ENCODE measurements around the gene SYNE4. TPM values are rescaled to one million over a fixed set of nuclear protein-coding genes. Genes with fewer than 3 reads are reported as not detected.

SYNE4 gene
- total and polyA plus RNA-seq, 2 donors from 2014 or later = 7.0 to 15.7 TPM

DNA sequence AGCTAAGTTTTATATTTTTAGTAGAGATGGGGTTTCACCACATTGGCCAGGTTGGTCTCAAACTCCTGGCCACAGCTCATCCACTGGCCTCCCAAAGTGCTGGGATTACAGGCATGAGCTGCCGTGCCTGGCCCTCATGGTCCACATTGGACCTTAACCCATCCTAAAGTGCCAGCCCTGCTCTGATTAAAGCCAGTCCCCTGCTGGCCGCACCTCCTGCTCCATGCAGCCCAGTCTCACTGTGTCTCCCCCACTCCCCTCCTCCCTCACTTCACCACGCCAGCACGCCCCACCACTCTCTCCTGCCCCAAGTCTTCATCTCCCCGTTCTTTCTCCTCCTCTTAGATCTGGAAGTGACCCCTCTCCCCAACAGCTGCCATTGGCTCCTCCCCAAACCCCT, 30.3 kb downstream of the SYNE4 start:
- TF ChIP-seq, protein P1, sequence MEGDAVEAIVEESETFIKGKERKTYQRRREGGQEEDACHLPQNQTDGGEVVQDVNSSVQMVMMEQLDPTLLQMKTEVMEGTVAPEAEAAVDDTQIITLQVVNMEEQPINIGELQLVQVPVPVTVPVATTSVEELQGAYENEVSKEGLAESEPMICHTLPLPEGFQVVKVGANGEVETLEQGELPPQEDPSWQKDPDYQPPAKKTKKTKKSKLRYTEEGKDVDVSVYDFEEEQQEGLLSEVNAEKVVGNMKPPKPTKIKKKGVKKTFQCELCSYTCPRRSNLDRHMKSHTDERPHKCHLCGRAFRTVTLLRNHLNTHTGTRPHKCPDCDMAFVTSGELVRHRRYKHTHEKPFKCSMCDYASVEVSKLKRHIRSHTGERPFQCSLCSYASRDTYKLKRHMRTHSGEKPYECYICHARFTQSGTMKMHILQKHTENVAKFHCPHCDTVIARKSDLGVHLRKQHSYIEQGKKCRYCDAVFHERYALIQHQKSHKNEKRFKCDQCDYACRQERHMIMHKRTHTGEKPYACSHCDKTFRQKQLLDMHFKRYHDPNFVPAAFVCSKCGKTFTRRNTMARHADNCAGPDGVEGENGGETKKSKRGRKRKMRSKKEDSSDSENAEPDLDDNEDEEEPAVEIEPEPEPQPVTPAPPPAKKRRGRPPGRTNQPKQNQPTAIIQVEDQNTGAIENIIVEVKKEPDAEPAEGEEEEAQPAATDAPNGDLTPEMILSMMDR (IDR thresholded peaks at IDR 0.05; ENCODE audit: borderline replicate concordance, extremely low read depth, insufficient read depth) = no peak
- Histone ChIP-seq H3K4me1 (ENCODE audit: control insufficient read depth in 2 of 3, insufficient read depth in 2 of 3, low read depth in 1 of 3, low read length in 3 of 3) (no peaks in the 10 kb centered on the region), H3K9ac (ENCODE audit: low read length in 3 of 3) (no peak overlapping the region), H3K27ac (ENCODE audit: low read depth in 2 of 2, low read length in 2 of 2) (no peak overlapping the region), H3K27me3 (ENCODE audit: control insufficient read depth, insufficient read depth, low read length) (no peaks in the 10 kb centered on the region), H3K9me3 (ENCODE audit: control insufficient read depth in 2 of 3, insufficient read depth in 1 of 3, low read length in 3 of 3) (no peaks in the 10 kb centered on the region), H3K36me3 (ENCODE audit: control insufficient read depth in 2 of 3, insufficient read depth in 3 of 3, low read length in 3 of 3) (no peaks in the 10 kb centered on the region), H3K4me3 (ENCODE audit: low read length in 3 of 3) (no peak overlapping the region)
- DNase-seq (no peak), FAIRE-seq (no peak)
- intact Hi-C loops (cut with DNase I) = no loop called here

DNA sequence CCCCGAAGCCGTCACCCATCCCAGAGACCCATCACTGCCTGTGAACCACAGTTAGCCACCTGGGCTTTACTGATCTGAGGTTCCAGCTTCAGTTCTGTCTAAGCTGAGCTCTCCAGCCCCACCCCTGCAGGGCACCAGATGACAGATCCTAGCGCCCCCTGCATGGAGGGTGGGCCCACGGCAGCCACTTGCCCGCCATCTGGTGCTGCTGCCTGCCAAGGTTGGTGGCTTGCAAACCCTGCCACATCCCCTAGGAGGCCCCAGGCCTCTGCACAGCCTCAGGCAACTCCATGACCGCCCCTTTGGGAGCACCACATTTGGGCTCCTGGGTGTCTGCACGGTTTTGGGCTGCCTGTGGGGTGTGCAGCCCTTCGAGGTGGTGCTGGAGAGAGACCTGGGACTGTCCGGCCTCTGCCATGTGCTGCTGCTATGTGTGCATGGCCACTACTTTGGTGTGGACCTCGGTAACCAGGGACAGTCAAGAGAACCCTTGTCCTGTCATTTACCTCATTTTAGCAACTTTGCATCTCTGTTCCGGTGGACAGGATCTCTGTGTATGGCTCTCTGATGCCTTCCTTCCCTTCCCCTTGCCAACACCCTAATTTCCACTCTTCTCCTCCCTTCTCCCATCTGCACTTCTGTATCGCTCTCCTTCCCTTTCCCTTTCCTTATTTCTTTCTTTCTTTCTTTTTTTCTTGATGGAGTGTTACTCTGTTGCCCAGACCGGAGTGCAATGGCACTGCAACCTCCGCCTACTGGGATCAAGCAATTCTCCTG, 31.0 kb downstream of the SYNE4 start:
- H3K27ac ChIP-seq (ENCODE audit: low read depth in 2 of 2, low read length in 2 of 2) = no peak overlapping the region
- TF ChIP-seq, protein P1 (IDR thresholded peaks at IDR 0.05; ENCODE audit: borderline replicate concordance, extremely low read depth, insufficient read depth) = no peak
- no peak for FAIRE-seq
- intact Hi-C loops (cut with DNase I) = no loop called here
- no peaks in the 10 kb centered on the region for H3K9me3 ChIP-seq (ENCODE audit: control insufficient read depth in 2 of 3, insufficient read depth in 1 of 3, low read length in 3 of 3)
- no peaks in the 10 kb centered on the region for H3K36me3 ChIP-seq (ENCODE audit: control insufficient read depth in 2 of 3, insufficient read depth in 3 of 3, low read length in 3 of 3)
- H3K4me3 ChIP-seq (ENCODE audit: low read length in 3 of 3) = no peak overlapping the region
- no peaks in the 10 kb centered on the region for H3K27me3 ChIP-seq (ENCODE audit: control insufficient read depth, insufficient read depth, low read length)
- no peak overlapping the region for H3K9ac ChIP-seq (ENCODE audit: low read length in 3 of 3)
- no peaks in the 10 kb centered on the region for H3K4me1 ChIP-seq (ENCODE audit: control insufficient read depth in 2 of 3, insufficient read depth in 2 of 3, low read depth in 1 of 3, low read length in 3 of 3)
- no peak for DNase-seq

DNA sequence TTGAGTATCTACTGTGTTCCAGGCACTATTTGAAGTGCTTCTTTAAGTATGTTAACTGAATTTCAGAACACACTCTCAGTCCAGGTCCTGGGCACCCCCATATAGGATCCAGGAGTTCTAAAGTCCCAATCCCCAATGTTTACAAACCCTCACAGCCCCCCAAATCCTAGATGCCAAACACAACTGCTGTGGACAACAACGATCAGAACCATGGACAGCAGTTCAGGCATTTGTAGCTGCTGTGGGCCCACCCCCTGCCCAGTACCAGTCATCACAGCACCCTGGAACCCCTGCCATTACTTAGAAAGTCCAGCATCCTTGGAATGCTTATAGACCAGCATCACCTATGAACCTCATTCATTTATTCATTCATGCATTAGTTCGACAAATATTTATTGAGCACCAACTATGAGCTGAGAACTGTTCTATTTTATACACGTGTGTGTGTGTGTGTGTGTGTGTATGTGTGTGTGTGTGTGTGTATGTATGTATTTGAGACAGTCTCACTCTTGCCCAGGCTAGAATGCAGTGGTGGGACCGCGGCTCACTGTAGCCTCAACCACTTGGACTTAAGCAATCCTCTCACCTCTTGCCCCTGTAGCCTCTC, 32.9 kb downstream of the SYNE4 start:
- H3K4me3 ChIP-seq (ENCODE audit: low read length in 3 of 3) = no peak overlapping the region
- H3K4me1 ChIP-seq (ENCODE audit: control insufficient read depth in 2 of 3, insufficient read depth in 2 of 3, low read depth in 1 of 3, low read length in 3 of 3) = no peaks in the 10 kb centered on the region
- no peaks in the 10 kb centered on the region for H3K36me3 ChIP-seq (ENCODE audit: control insufficient read depth in 2 of 3, insufficient read depth in 3 of 3, low read length in 3 of 3)
- FAIRE-seq (no peak), DNase-seq (peak in 3 of 5 donors; percentile 46 to 71 (median 54))
- no peaks in the 10 kb centered on the region for H3K27me3 ChIP-seq (ENCODE audit: control insufficient read depth, insufficient read depth, low read length)
- no peaks in the 10 kb centered on the region for H3K9me3 ChIP-seq (ENCODE audit: control insufficient read depth in 2 of 3, insufficient read depth in 1 of 3, low read length in 3 of 3)
- no peak overlapping the region for H3K27ac ChIP-seq (ENCODE audit: low read depth in 2 of 2, low read length in 2 of 2)
- intact Hi-C loops (cut with DNase I) = no loop called here
- no peak overlapping the region for H3K9ac ChIP-seq (ENCODE audit: low read length in 3 of 3)
- TF ChIP-seq, protein P1 (IDR thresholded peaks at IDR 0.05; ENCODE audit: borderline replicate concordance, extremely low read depth, insufficient read depth) = no peak
